ENCODE results near the gene MRPL54.
A peak's percentile ranks its signal among the peaks of the same experiment; 100 is the strongest.
"Not testable (repeated sequence)": the region's sequence is repeated elsewhere in the genome, so short reads cannot be mapped to it uniquely, and the experiment has no call there.

MRPL54 gene

DNA sequence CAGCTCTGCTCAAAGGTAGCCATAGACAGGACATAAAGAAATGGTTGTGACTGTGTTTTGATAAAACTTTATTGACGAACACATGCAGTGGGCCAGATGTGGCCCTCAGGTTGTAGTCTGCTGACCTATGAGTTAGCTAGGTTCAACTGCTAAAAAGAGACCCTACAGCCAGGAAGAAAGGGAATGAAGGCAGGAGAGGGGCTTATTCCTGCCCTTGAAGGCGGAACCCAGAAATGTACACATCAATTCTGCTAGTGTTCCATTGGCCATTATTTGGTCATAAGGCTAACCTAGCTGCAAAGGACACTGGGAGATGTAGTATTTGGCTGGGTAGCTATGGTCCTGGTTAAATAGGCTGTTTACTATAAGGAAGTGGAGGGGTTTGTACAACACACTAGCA is 19.0 kb upstream of the MRPL54 start:
- peak in 1 of 2 donors; percentile 27 for DNase-seq

DNA sequence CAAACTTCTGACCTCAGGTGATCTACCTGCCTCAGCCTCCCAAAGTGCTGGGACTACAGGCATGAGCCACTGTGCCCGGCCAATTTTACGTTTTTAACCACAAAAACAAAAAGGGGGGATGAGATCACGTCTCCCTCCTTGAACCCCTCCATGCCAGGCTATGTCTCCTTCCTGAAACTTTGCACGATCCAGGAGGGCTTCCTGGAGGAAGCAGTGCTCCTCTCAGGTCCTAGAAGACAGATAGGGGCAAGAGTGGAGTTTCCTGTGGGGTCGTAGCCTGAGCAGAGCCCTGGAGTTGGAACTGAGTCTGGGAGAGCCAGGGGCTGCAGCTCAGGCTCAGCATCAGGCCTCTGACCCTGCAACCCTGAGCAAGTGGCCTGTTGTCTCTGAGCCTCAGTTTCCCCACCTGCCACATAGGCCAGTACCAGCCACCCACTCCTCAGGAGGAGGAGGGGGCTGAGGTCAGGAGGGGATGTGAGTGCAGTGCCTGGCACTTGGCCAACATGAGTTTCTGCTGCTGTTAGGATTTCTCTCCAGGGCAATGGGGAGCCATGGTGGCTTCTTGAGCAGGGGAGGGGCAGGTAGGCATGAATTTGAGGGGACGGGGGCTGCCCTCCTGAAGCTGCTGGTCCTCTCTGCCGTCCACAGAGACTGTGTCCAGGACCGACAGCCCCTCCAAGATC is 17.0 kb upstream of the MRPL54 start:
- no peak for DNase-seq

DNA sequence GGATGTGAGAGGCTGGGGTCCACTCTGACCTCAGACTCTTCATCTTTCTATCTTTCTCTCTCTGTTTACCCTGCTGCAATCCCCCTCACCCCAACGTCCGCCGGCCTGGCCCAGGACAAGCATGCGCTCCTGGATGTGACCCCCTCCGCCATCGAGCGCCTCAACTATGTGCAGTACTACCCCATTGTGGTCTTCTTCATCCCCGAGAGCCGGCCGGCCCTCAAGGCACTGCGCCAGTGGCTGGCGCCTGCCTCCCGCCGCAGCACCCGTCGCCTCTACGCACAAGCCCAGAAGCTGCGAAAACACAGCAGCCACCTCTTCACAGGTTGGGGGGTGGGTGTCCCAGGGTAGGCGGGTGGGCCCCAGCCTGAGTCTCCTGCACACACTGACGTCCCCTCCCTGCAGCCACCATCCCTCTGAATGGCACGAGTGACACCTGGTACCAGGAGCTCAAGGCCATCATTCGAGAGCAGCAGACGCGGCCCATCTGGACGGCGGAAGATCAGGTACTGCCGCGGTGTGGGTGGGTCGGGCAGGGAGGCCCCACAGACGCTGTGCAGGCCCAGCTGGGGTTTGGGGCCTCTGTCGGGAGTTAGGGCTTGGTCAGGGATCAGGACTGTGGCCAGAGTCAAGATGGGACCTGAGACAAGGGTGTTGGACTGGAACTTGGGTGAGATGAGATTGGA is 16.0 kb upstream of the MRPL54 start:
- no peak for DNase-seq

DNA sequence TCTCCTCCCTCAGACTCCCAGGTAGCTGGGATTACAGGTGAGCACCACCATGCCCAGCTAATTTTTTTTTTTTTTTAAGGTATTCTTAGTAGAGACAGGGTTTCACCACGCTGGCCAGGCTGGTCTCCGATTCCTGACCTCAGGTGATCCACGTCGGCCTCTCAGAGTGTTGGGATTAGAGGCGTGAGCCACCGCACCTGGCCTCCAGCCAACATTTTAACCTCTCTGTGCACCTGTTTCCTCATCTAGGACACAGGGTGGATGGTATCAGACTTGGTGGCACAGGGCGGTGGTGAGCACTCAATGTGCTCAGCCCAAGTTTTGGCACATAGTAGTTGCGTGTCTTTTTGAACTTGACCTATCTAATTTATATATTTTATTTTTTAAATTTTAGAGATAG is 13.5 kb upstream of the MRPL54 start:
- DNase-seq = no peak

DNA sequence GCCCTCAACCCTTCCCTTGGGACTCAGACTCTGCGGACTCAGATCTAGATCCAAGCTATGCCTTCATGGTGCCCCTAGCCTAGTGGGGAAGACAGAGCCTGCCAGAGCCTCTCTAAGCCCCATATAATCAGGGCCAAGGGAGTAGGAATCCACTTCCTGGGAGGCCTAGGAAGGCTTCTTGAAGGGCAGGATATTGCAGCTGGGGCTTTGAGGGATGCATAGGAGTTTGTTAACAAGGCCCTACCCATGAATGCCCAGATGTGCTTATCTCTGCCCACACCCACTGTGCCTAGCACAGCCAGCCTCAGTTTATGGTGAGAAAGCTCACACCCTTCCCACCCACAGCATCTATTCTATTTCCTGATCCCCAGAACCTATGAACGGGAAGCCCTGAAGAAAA is 12.3 kb upstream of the MRPL54 start:
- DNase-seq = no peak

DNA sequence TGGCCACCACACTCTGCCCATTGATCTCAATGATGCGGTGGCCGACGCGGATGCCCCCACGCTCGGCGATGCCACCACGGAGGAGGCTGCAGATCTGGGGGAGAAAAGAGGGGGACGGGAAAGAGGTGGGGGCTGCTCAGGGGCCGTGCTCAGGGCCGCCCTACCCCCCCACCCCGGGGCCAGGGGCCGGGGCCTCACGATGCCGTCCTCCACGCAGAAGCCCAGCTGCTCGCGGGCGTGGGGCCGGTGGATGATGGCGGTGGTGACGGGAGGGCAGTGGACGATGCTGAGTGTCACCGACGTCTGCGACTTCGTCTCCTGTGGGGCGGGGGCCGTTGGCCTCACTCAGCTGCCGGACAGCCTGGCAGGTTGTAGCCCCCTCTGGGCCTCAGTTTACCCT is 11.2 kb upstream of the MRPL54 start:
- no peak for DNase-seq

DNA sequence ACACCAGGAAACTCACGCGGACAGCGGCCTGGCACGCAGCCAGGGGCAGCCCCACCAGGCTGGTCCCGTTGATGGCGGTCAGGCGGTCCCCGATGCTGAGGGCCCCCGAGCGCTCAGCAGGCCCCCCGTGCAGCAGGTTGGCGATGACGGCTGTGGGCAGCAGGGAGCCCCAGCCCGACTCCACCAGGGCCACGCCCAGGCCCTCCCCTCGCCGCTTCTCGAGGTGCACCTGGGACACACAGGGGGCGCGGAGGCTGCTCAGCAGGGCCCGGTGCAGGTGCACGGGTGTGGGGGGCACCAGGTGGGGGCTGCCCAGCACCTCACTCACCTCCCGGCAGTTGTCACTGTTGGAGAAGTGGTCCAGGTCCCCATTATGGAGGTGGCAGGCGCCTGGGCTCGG is 10.0 kb upstream of the MRPL54 start:
- DNase-seq = no peak

DNA sequence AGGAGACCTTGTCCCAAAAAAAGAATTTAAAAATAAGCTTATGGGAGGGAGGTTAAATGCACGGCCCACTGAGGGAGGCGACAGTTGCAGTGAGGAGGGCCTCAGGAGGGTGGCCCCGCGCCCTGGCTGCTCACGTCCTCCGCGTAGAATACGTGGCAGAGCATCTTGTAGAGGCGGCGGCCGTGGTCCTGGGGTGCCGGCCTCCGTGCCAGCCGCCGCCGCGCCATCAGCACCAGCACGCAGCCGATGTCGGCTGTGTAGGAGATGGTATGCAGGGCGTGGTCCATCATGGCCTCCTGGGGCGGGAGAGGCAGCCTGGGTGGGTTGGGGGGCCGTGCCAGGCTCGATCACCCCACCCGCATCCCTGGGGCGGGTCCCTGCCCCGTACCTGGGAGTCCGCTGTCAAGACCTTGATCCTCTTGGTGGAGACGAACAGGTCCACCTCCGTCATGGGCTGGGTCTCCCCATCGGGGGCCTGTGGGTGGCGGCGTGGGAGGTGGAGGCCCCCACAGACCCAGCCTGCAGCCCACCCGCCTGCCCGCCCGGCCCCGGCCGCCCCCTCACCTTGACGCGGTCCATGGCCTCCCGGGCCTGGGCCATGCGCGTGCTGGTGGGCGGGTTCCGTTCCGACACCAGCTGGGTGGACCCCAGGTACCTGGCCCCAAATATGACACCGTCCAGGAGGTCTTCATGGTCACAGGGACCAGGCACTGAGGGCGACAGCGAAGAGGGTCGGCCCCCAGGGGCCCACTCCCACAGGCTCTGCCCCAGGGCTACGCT is 8.7 kb upstream of the MRPL54 start:
- DNase-seq = no peak

DNA sequence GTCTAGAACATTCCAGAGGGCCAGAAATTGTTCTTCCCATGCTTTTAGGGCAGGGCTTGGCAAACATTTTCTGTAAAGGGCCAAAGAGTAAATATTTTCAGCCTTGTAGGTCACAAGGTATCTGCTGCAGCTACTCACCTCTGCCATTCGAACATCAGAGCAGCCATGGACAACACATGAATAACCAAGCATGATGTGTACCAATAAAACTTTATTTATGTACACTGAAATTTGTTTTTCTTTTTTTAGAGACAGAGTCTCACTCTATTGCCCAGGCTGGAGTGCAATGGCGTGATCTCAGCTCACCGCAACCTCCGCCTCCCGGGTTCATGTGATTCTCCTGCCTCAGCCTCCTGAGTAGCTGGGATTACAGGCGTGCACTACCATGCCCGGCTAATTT is 4.8 kb upstream of the MRPL54 start:
- not testable (repeated sequence) for DNase-seq

DNA sequence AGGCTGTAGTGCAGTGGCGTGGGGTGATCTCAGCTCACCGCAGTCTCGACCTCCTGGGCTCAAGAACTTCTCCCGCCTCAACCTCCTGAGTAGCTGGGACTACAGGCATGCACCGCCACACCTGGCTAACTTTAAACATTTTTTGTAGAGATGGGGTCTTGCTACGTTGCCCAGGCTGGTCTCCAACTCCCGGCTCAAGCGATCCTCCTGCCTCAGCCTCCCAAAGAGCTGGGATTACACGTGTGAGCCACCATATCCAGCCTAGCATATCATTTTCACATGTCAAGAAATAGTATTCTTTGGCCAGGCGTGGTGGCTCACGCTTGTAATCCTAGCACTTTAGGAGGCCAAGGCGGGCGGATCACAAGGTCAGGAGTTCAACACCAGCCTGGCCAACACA is 4.2 kb upstream of the MRPL54 start:
- DNase-seq = not testable (repeated sequence)

DNA sequence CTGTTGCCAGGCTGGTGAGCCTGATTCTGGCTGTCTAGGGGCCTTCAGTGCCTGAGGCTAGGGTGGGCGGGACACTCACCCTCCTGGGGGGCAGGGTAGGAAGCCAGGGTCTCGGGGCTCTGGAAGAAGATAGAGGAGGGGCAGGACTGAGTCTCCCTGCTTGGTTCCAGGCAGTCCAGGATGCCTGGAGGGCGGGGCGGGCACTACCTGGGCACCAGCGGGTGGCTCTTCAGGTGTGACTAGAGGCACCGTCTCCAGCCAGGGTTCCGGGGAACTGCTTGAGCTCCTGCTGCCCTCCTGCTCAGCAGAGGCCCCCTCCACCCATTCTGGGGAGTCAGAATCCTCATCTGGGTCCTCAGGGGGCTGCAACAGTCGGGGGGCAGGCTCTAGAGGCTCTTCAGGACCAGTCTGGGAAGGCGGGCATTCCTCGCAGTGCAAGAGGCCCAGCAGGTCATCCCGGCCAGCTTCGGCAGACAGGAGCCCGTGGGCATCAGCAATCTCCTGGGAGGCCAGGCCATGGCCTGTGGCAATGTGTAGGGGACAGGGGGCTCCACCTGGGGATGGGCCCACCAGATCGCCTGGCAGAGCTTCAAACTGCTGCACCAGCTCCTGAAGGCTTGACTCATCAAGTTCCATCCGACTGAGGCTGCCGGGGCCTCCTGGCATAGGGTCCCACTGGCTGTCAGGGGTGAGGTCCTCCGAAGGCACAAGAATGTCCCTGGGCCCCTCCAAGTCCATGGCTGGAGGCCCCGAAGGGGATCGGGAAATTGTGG is 2.8 kb upstream of the MRPL54 start:
- no peak for DNase-seq

DNA sequence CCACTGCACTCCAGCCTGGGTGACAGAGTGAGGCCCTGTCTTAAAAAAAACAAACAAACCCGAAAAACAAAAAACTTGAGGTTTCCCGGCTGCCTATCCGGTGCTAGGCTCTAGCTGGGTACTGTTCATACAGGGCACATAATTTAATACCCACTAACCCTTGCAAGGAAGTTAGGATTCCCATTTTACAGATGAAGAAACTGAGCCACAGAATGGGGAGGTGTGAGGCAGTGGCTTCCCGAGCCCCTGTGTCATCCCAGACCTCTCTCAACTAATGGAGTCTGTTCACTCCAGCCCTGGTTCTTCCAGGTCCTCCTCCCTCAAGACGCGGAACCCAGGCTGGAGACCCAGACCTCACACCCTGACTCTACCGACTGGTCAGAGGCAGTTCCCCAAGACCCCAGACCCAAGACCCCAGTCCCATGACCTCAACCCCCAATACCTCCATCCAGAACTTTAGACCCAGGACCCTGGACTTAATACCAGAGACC is 1.6 kb upstream of the MRPL54 start:
- no peak for DNase-seq

DNA sequence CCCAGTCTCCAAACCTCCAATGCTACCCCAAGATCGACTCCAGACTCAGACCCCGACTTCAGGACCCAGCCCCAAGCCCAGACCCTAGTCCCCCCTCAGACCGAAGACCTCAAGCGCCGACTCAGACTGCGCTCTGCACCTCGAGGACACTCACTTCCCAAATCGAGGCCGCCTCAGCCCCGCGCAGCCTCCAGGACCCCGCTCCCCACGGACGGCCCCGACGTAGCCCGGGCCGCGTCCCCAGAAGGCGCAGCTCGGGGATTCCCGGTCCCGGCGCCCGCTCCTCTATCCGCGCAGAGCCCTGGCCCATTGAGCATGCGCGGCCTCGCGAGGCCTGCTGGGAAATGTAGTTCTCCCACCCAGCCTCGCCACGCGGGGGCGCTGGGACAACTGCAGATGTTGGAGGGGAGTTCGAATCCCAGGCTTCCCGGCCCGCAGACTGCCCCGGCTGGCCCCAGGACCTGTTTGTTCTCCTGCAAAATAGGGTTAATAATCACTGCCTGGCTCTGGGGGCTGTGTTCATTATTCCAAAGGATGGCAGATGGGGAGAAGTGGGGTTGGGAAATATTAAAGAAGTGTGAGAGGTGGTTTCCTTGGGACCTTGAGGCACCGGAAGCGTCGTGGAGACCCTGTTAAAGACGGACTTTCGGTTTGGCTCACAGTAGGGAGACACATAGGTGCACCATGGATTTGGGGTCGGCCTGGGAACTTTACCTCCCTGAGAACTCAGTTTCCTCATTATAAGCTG is 926 bp upstream of the MRPL54 start, which contains the start of gene APBA3:
TSS of gene APBA3 (minus strand) at position 311 of the 748 bp plus-strand sequence. CDS start 1,428 bp downstream, outside the sequence.
- peak; percentile 89 to 97 for DNase-seq

DNA sequence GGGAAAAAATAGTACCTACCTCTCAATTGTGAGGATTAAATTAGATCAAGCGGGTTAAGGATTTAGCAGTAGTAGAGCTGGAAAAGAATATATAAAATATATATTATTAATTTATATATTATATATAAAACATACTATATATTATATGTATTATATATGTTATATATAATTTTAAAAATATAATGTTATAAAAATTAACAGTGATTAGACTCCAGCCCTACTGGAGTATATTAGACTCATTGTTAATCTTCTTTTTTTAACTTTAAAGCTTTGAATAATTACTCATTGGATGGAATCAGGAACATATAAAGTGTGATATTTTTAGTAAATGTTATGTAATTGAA is 380 bp upstream of the MRPL54 start:
- DNase-seq = no peak

DNA sequence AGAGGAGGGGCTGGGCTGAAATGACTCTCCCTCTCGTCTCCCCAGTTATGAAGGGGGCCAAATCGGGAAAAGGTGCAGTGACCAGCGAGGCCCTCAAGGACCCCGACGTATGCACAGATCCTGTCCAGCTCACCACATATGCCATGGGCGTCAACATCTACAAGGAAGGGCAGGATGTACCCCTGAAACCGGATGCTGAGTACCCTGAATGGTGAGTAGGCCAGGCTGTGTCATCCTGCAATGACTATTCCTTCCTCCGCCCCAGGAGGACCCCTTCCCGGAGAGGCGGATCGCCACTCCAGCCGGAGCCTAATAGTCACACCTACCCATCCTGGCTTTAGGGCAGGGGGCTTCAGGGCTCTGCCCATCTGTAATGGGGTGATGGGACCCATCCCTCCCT is 2.6 kb downstream of the MRPL54 start:
- DNase-seq = no peak

DNA sequence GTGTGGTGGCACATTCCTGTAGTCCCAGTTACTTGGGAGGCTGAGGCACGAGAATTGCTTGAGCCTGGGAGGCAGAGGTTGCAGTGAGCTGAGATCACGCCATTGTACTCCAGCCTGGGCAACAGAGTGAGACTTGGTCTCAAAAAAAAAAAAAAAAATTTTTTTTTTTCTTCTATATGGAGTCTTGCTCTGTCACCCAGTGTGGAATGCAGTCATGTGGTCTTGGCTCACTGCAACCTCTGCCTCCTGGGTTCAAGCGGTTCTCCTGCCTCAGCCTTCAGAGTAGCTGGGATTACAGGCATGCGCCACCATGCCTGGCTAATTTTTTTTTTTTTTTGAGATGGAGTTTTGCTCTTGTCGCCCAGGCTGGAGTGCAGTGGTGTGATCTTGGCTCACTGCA is 3.3 kb downstream of the MRPL54 start:
- DNase-seq = not testable (repeated sequence)

DNA sequence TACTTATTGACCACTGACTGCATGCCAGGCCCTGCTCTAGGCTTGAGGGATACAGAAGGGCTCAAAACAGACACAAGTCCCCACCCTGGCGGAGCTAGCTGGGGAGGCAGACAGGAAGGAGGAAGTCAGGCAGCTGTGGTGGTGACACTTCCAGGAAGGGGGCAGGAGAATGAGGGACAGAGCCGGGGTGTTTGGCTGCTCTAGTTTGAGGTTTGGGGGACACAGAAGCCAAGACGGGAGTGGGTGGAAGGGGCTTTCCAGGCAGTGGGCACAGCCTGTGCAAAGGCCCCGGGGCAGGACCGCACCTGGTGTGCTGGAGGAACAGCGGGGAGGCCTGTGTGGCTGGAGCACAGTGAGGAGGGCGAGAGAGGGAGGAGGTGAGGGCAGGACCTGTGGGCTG is 4.0 kb downstream of the MRPL54 start:
- no peak for DNase-seq

DNA sequence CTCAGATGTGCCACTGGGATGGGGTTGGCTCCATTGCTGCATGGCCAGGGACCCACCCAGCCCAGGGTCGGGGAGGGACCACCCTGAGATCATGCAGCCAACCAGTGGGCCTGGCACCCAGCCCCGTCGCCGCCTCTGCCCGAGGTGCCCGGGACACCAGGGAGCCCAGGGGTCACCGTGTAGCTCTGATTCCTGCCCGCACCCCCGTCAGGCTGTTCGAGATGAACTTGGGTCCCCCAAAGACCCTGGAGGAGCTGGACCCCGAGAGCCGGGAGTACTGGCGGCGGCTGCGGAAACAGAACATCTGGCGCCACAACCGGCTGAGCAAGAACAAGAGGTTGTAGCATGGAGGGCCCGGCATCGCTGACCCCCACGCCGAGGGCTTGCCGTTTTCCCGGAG is 4.6 kb downstream of the MRPL54 start:
- DNase-seq = no peak

DNA sequence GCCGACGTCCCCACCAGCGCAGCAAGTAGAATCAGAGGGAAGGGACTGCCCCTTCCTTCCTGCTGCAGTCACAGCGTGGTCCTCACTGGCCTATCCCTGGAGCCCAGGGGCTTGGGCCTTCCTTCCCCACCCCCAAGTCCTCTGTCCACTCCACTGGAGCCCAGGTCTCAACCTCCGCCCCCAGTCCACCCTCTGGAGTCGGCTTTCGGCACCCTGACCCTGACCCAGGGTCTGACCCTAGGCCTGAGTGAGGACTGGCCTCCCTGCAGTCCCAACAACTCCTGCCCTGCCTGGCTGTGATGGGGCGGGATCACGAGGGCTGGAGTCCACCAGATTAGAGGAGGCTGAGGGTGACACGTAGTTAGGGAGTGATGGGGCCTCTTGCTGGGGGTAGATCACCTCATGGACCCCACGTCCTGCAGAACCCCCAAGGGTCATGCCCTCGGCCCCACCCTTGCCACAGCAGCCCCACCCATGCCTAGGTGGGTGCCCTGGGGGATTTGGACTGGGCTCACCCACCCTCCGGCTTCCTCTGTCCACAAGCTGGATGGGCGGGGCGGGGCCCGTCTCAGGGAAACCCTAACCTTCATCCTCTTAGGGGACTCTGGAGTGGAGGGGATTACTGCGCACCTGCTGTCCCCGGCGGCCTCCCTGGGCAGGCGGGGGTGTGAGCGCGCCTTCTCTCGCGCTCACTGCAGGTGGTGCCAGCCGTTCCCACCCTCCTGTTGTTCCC is 5.7 kb downstream of the MRPL54 start:
- no peak for DNase-seq

DNA sequence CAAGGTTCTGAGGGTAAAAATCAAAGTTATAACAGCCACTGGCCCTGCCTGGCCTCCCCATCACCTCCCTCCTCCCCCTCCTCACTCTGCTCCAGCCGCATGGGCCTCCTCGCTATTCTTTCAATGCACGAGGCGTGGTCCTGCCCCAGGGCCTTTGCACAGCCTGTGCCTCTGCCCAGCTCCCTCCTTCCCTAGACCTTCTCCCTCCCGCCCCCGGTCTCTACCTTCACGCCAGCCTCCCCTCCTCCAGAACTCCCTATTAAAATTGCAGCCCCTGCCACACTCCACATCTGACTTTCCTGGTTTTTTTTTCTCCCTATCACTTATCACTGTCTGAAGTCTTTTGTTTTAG is 6.2 kb downstream of the MRPL54 start:
- DNase-seq = no peak

DNA sequence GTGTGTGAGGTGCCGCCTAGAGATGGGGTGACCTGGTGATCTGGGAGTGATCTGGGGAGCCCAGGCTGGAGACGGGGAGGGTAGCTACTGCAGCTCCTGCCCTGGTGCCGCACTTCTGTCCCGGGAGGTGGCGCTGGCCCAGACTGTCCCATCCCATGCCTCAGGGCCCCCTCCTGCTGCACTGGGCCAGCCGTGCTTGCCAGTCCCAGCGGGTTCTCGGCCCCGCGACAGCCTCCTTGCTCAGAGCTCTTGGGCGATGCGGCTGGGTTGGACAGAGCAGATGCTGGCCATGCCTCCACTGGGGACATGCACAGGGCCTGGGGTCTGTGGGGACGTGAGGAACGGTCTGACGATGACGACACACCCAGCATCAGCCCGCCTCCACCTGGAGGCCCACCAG is 7.0 kb downstream of the MRPL54 start:
- no peak for DNase-seq

Data from inflammatory macrophage treated with lipopolysaccharide for 1 hour (primary cell).